Prostate gland (tissue), 2 donors: ENCODE measurements around the gene BFAR. TPM values are rescaled to one million over a fixed set of nuclear protein-coding genes. Genes with fewer than 3 reads are reported as not detected.
"Not testable (repeated sequence)": the region's sequence is repeated elsewhere in the genome, so short reads cannot be mapped to it uniquely, and the experiment has no call there.

Experiments used
- DNase-seq: peaks from one replicate; pipeline ENCODE4 v3.0.0-alpha.2; 2019; ENCODE audit warnings: low spot score
- H3K27ac ChIP-seq, 2 donors: fragments of 200-600 bp; sonication (generic); 2 replicates each; pipeline ENCODE4 v1.5.1; 2017 to 2019
- H3K27me3 ChIP-seq: fragments of 200-600 bp; sonication (generic); replicated peaks from 2 replicates; pipeline ENCODE4 v1.5.1; 2019; ENCODE audit not compliant: insufficient read depth
- H3K36me3 ChIP-seq, 2 donors: fragments of 200-600 bp; sonication (generic); 1 replicate in 1 of 2; 2 replicates in 1 of 2; pipeline versions ENCODE4 v1.5.1 to v1.8.1; 2017 to 2019
- H3K4me1 ChIP-seq: fragments of 200-600 bp; sonication (generic); replicated peaks from 2 replicates; pipeline ENCODE4 v1.5.1; 2019
- H3K4me3 ChIP-seq, 2 donors: fragments of 200-600 bp; sonication (generic); 2 replicates each; pipeline ENCODE4 v1.5.1; 2017 to 2019
- H3K9me3 ChIP-seq: fragments of 200-600 bp; sonication (generic); 2 replicates; pipeline ENCODE4 v1.5.1; 2017
- POLR2A ChIP-seq: fragments of 450-650 bp; IDR thresholded peaks from one replicate; pipeline ENCODE4 v1.6.1; 2016; ENCODE audit warnings: antibody characterized with exemption, mild to moderate bottlenecking
- POLR2AphosphoS5 ChIP-seq: sonication (generic); formaldehyde crosslinking; IDR thresholded peaks from one replicate; pipeline ENCODE4 v1.6.1; 2017; ENCODE audit warnings: antibody characterized with exemption
- WGBS: methylation state at CpG from one replicate; pipeline ENCODE4 v1.1.5; 2018; 5-methylcytosine and 5-hydroxymethylcytosine counted together
- intact Hi-C: fragments of 100-400 bp; cut with DNase I; formaldehyde crosslinking; loops from one replicate; pipeline ENCODE4 v1.14.2; 2022
- total RNA-seq, 2 donors: library from RNA; depleted of rRNA; stranded (reverse); fragments of >200 nt; gene quantifications; one replicate each; pipeline ENCODE4 v1.1.0, GENCODE V29; 2016
- TF ChIP-seq, protein P1 (sequence below), 4 experiments: fragments of 200-600 bp in 2 of 4; fragments of 450-650 bp in 2 of 4; sonication (generic) in 2 of 4; IDR thresholded peaks; 1 replicate in 3 of 4; 2 replicates in 1 of 4; pipeline ENCODE4 v1.5.1; 2016 to 2019; ENCODE audit warnings: antibody characterized with exemption in 4 of 4, mild to moderate bottlenecking in 2 of 4, moderate library complexity in 2 of 4

BFAR gene
- total RNA-seq, 2 donors from 2014 or later, result 30.3 to 67.9 TPM

DNA sequence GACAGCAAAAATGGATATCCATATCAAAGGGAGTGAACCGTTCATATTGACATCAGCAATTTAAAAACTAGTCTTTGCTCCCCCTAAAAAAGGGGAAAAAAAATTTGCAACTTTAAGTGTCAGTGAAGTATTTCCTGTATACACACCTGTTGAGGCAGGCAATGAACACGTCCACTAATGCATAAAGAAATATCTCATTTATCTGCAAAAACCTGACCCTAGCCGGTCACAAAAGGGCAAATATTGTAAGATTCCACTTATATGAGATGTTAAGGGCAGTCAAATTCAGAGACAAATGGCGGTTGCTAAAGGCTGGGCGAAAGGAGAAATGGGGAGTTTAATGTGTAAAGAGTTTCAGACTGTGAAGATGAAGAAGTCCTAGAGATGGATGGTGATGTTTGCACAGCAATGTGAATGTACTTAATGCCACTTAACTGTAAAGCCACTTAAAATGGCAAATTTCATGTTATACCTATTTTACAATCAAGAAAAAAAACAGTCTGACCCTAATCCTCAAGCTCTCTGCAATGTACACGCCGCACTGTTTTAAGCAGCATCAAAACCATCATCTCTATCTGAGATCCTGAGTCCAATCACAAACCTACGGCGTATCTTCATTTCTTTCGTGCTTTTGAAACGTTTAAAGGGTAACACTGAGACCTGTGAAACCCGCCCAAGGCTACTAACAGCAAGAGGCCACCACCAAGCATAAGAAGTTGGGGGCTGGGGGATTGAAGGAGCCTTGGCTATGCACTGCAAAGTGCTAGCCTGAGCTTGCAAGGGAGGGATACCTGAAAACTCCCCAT is 3.7 kb upstream of the BFAR start:
- no peaks in the 10 kb centered on the region for H3K4me1 ChIP-seq
- no peak for DNase-seq
- WGBS, result 53% methylated on average over 12 of the region's 12 CpGs
- H3K4me3 ChIP-seq, result peak overlapping the region; percentile 76
- H3K9me3 ChIP-seq, result no peaks in the 10 kb centered on the region
- H3K36me3 ChIP-seq, result no peaks in the 10 kb centered on the region
- intact Hi-C loops, result no loop called here
- H3K27me3 ChIP-seq, result no peaks in the 10 kb centered on the region
- H3K27ac ChIP-seq, result peak overlapping the region; percentile 79 to 83
- TF ChIP-seq POLR2AphosphoS5, result no peak
- TF ChIP-seq, protein P1, sequence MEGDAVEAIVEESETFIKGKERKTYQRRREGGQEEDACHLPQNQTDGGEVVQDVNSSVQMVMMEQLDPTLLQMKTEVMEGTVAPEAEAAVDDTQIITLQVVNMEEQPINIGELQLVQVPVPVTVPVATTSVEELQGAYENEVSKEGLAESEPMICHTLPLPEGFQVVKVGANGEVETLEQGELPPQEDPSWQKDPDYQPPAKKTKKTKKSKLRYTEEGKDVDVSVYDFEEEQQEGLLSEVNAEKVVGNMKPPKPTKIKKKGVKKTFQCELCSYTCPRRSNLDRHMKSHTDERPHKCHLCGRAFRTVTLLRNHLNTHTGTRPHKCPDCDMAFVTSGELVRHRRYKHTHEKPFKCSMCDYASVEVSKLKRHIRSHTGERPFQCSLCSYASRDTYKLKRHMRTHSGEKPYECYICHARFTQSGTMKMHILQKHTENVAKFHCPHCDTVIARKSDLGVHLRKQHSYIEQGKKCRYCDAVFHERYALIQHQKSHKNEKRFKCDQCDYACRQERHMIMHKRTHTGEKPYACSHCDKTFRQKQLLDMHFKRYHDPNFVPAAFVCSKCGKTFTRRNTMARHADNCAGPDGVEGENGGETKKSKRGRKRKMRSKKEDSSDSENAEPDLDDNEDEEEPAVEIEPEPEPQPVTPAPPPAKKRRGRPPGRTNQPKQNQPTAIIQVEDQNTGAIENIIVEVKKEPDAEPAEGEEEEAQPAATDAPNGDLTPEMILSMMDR (IDR thresholded peaks at IDR 0.05), result no peak
- no peak for TF ChIP-seq POLR2A

DNA sequence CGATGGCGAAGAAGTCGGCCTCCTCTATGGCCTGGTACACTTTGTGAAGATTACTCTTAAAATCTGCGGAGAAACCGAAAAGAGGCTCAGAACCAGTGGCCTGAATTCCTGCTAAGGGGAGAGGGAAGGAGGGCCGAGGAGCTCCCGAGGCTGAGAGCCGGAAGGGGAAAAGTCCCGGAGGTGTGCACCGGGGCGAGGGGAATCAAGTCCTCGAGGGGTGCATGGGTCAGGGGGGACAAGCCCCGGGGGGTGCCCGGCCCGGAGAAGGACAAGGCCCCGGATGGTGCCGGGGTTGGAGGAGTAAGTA is 3.2 kb upstream of the BFAR start:
- H3K9me3 ChIP-seq, result no peaks in the 10 kb centered on the region
- TF ChIP-seq, protein P1 (IDR thresholded peaks at IDR 0.05), result no peak
- no peak for TF ChIP-seq POLR2A
- TF ChIP-seq POLR2AphosphoS5, result no peak
- H3K27me3 ChIP-seq, result no peaks in the 10 kb centered on the region
- intact Hi-C loops, result no loop called here
- H3K4me1 ChIP-seq, result no peaks in the 10 kb centered on the region
- no peaks in the 10 kb centered on the region for H3K36me3 ChIP-seq
- no peak for DNase-seq
- H3K4me3 ChIP-seq, result peak overlapping the region; percentile 76
- H3K27ac ChIP-seq, result peak overlapping the region; percentile 79 to 83
- WGBS, result 3% methylated on average over 17 of the region's 17 CpGs

DNA sequence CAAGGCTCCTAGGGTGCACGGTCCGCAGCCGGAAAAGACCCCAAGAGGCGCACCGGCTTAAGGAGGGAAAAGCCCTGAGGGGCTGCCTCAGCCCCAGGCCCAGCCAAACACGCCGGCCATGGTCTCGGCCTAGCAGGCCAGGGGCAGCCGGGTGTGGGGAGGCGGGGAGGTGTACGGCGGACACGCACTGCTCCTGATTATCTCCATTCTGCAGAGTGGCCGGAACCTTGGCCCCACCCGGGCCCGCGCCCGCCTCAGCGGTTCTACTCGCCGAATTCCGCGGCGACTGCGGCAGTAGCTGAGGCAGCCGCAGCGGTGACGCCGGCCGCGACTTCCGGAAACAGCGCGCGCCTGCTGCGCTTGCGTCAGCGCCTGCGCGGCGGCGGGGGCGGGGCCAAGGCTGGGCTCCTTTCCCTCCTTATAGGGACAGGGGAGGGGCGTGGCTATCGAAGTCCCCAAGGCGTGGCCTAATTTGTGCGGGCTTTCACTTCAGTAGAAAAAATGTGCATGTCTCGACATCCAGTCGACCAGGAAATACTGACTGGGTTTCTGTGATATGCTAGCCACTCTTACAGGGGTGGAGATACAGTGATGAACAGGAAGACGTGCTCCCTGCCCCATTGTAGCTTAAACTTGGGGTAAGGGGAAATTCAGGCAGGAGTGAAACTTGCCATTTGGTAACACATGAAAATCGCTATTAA is 2.7 kb upstream of the BFAR start, which contains the start of gene PARN:
Gene PARN (minus strand): TSS at position 342 of the 701 bp plus-strand sequence. CDS start 135 bp downstream, at position 207.
- no peaks in the 10 kb centered on the region for H3K9me3 ChIP-seq
- intact Hi-C loops, result no loop called here

DNA sequence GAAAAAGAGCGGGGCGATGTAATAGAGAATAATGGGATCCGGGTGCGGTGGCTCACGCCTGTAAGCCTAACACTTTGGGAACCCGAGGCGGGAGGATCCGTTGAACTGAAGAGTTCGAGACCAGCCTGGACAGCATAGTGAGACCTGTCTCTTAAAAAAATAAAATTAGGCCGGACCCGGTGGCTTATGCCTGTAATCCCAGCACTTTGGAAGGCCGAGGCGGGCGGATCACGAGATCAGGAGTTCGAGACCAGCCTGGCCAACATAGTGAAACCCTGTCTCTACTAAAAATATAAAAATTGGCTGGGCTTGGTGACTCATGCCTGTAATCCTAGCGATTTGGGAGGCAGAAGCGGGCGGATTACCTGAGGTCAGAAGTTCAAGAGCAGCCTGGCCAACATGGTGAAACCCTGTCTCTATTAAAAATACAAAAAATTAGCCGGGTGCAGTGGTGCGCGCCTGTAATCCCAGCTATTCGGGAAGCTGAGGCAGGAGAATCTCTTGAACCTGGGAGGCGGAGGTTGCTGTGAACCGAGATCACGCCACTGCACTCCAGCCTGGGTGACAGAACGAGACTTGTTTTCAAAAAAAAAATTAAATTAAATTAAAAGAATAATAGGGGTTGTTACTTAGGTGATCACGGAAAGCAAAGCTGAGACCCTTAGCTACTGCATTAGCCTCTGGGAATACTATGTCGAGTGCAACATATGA is 2.0 kb upstream of the BFAR start:
- H3K27me3 ChIP-seq, H3K9me3 ChIP-seq, DNase-seq, intact Hi-C loops, H3K36me3 ChIP-seq, H3K4me1 ChIP-seq: not testable (repeated sequence)
- Histone ChIP-seq H3K27ac (peak overlapping the region; percentile 79 to 83), H3K4me3 (peak overlapping the region; percentile 76)
- 82% methylated on average over 29 of the region's 29 CpGs for WGBS

More for the DNA sequence above, 2.7 kb upstream of the BFAR start, which contains the start of gene PARN:
- DNase-seq, result peak; percentile 96
- H3K4me3 ChIP-seq, result peak within 1 kb of the TSS; percentile 76
- no peaks in the 10 kb centered on the region for H3K27me3 ChIP-seq
- peak within 1 kb of the TSS; percentile 79 to 83 for H3K27ac ChIP-seq
- TF ChIP-seq, protein P1 (IDR thresholded peaks at IDR 0.05), result peak in 1 of 4 experiments; percentile 11
- peak; percentile 90 for TF ChIP-seq POLR2AphosphoS5
- peak; percentile 90 for TF ChIP-seq POLR2A
- 1% methylated on average over 41 of the region's 51 CpGs for WGBS
- no peaks in the 10 kb centered on the region for H3K4me1 ChIP-seq
- no peaks in the 10 kb centered on the region for H3K36me3 ChIP-seq

DNA sequence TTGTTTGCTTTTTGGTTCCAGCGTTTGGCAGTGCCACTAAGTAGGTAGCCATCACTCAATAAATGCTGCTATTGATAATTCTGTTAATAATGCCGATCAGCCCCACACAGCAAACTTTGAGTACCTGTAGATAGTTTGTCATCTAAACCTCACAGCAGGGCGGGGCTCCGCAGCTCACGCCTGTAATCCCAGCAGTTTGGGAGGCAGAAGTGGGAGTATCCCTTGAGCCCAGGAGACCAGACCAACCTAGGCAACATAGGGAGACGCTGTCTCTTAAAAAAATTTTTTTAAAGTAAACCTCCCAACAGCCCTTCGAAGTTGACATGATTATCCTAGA is 1.6 kb downstream of the BFAR start:
- Histone ChIP-seq H3K27me3 (no peaks in the 10 kb centered on the region), H3K27ac (peak overlapping the region in 1 of 2 donors; percentile 96), H3K36me3 (no peaks in the 10 kb centered on the region), H3K4me3 (peak overlapping the region in 1 of 2 donors; percentile 83), H3K4me1 (no peaks in the 10 kb centered on the region), H3K9me3 (no peaks in the 10 kb centered on the region)
- DNase-seq, result no peak
- intact Hi-C loops, result no loop called here
- 64% methylated on average over 7 of the region's 7 CpGs for WGBS
- no peak for TF ChIP-seq POLR2AphosphoS5
- no peak for TF ChIP-seq POLR2A
- TF ChIP-seq, protein P1 (IDR thresholded peaks at IDR 0.05), result no peak
